WERI-Rb-1 (cell line): ENCODE measurements around the gene SLCO2A1.

ENCODE experiments used
- DNase-seq: peaks from one replicate; pipeline ENCODE4 v3.0.0-alpha.2; 2020
- H3K27ac ChIP-seq: fragments of 250-450 bp; sonication (Bioruptor Pico); 2 replicates; pipeline ENCODE4 v1.5.1; 2020; ENCODE audit warnings: mild to moderate bottlenecking, moderate library complexity
- H3K27me3 ChIP-seq: fragments of 250-450 bp; sonication (Bioruptor Pico); 2 replicates; pipeline ENCODE4 v1.5.1; 2021; ENCODE audit warnings: mild to moderate bottlenecking, low read depth, moderate library complexity; ENCODE audit not compliant: insufficient read depth, severe bottlenecking
- H3K36me3 ChIP-seq: fragments of 250-450 bp; sonication (Bioruptor Pico); 2 replicates; pipeline ENCODE4 v1.5.1; 2020; ENCODE audit warnings: mild to moderate bottlenecking, moderate library complexity
- H3K4me3 ChIP-seq: 2 replicates; pipeline ENCODE4 v1.5.1; 2011; ENCODE audit warnings: low read depth, mild to moderate bottlenecking, control low read depth, low read length
- H3K9me3 ChIP-seq: fragments of 250-450 bp; sonication (Bioruptor Pico); 2 replicates; pipeline ENCODE4 v1.5.1; 2021; ENCODE audit warnings: mild to moderate bottlenecking, moderate library complexity; ENCODE audit not compliant: severe bottlenecking
- TF ChIP-seq, protein P1 (sequence below): IDR thresholded peaks from 2 replicates; pipeline ENCODE4 v1.5.1; 2011; ENCODE audit warnings: low read depth, mild to moderate bottlenecking, control low read depth, inconsistent platforms, low read length

SLCO2A1 gene

DNA sequence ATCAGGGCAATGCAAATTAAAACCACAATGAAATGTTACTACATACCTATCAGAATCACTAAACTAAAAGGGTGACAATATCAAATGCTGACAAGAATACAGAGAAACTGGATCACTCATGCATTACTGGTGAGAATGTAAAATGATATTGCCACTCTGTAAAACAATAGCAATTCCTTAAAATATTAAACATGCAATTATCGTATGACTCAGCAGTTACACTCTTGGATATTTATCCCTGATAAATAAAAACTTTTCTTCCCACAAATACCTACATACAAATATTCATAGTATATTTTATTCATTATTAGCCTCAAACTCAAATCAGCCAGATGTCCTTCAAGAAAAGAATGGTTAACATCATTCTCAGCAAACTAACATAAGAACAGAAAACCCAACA lies 108.1 kb downstream of the SLCO2A1 start:
- TF ChIP-seq, protein P1, sequence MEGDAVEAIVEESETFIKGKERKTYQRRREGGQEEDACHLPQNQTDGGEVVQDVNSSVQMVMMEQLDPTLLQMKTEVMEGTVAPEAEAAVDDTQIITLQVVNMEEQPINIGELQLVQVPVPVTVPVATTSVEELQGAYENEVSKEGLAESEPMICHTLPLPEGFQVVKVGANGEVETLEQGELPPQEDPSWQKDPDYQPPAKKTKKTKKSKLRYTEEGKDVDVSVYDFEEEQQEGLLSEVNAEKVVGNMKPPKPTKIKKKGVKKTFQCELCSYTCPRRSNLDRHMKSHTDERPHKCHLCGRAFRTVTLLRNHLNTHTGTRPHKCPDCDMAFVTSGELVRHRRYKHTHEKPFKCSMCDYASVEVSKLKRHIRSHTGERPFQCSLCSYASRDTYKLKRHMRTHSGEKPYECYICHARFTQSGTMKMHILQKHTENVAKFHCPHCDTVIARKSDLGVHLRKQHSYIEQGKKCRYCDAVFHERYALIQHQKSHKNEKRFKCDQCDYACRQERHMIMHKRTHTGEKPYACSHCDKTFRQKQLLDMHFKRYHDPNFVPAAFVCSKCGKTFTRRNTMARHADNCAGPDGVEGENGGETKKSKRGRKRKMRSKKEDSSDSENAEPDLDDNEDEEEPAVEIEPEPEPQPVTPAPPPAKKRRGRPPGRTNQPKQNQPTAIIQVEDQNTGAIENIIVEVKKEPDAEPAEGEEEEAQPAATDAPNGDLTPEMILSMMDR: no peak
- DNase-seq: no peak
- Histone ChIP-seq H3K36me3 (no peaks in the 10 kb centered on the region), H3K27ac (no peak overlapping the region), H3K27me3 (no peaks in the 10 kb centered on the region), H3K4me3 (no peak overlapping the region), H3K9me3 (peaks cover 8% of the 10 kb centered on the region)

DNA sequence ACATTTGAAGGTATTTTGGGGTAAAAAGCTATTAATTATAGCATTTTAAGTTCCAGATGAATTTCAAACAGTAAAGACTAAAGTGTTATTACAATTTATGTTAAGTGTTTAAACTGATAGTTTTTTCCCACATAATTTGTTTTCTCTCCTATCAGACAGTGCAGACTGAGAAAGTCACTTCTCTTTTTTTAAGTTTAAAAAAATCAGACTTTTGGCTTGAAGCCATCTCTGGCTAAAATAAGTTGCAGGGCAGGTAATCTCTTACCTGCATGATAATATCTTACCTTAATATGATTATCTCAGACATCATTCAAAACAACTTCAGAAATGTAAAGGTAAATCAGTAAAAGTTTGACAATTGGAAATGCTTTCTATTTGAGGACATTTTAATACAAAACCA lies 112.6 kb downstream of the SLCO2A1 start:
- H3K36me3 ChIP-seq: no peaks in the 10 kb centered on the region
- TF ChIP-seq, protein P1: no peak
- no peak overlapping the region for H3K4me3 ChIP-seq
- H3K9me3 ChIP-seq: peaks cover 5% of the 10 kb centered on the region
- no peak for DNase-seq
- H3K27ac ChIP-seq: no peak overlapping the region
- no peaks in the 10 kb centered on the region for H3K27me3 ChIP-seq

GRCh38 chr3:133915685-133916658 lies 113.8 kb downstream of the SLCO2A1 start:
- peaks cover 3% of the 10 kb centered on the region for H3K9me3 ChIP-seq
- no peak for DNase-seq
- TF ChIP-seq, protein P1: no peak
- no peak overlapping the region; the same call in 1 of the 2 replicates for H3K4me3 ChIP-seq
- no peaks in the 10 kb centered on the region for H3K27me3 ChIP-seq
- no peaks in the 10 kb centered on the region for H3K36me3 ChIP-seq
- no peak overlapping the region for H3K27ac ChIP-seq

DNA sequence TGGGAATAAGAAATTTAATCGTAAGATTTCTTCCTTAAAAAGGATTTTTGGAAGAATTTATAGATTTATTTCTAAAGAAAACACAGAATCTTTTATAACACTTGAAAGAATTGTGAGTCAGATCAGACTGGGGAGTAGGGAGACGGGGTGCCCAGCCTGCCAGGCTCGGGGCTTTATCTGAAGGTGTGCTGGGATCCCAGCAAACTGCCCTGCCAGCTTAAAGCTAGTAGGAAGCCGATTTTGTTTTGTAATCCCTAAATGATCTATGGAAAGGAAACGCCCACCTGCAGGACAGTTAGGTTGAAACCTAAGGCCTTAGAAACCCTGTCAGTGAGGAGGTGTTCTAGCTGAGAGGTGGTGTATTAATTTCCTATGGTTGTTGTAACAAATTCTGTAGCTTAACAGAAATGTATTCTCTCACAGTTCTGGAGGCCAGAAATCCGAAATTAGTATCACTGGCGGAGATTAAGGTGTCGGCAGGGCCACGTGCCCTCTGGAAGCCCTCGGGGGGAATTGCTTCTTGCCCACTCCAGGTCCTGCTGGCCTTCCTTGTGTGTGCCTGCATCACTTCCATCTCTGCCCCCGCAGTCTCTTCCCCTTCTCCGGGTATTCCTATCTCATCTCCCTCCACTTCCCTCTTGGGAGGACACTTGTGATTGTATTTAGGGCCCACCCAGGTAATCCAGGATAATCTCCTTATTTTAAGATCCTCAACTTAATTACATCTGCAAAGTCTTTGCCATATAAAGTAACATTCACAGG lies 114.7 kb downstream of the SLCO2A1 start:
- H3K27me3 ChIP-seq: no peaks in the 10 kb centered on the region
- H3K36me3 ChIP-seq: no peaks in the 10 kb centered on the region
- TF ChIP-seq, protein P1: no peak
- H3K9me3 ChIP-seq: peaks cover 3% of the 10 kb centered on the region
- 0 out of 2 replicates have a peak overlapping the region, but pooled peaks have one; percentile 0 for H3K4me3 ChIP-seq
- DNase-seq: peak; percentile 59
- no peak overlapping the region for H3K27ac ChIP-seq

- Histone ChIP-seq H3K4me3 (no peak overlapping the region), H3K27me3 (no peaks in the 10 kb centered on the region), H3K36me3 (no peaks in the 10 kb centered on the region), H3K9me3 (no peaks in the 10 kb centered on the region), H3K27ac (no peak overlapping the region)
- TF ChIP-seq, protein P1: peak; percentile 54
- no peak for DNase-seq
These were observed 119.3 kb downstream of the SLCO2A1 start for GRCh38 chr3:133910422-133910821.
